ENCODE data around the gene KCNMA1.
A peak's percentile ranks its signal among the peaks of the same experiment; 100 is the strongest.

The KCNMA1 gene

GRCh38 chr10:77226853-77227565 is 410.6 kb downstream of the KCNMA1 start:
- DNase-seq (ENCODE audit: low read depth, low spot score), result no peak

- no peak for DNase-seq (ENCODE audit: low read depth, low spot score)
Measured at GRCh38 chr10:77226452-77226851, 411.2 kb downstream of the KCNMA1 start.

GRCh38 chr10:77226020-77226419 is 411.6 kb downstream of the KCNMA1 start:
- no peak for DNase-seq (ENCODE audit: low read depth, low spot score)

- DNase-seq (ENCODE audit: low read depth, low spot score), result no peak
Measured at GRCh38 chr10:77223526-77224460, 413.8 kb downstream of the KCNMA1 start.

- DNase-seq (ENCODE audit: low read depth, low spot score), result no peak
Measured at GRCh38 chr10:77220150-77220549, 417.5 kb downstream of the KCNMA1 start.

- no peak for DNase-seq (ENCODE audit: low read depth, low spot score)
Measured at GRCh38 chr10:77219046-77219445, 418.6 kb downstream of the KCNMA1 start.

GRCh38 chr10:77214799-77215198 is 422.8 kb downstream of the KCNMA1 start:
- no peak for DNase-seq (ENCODE audit: low read depth, low spot score)

GRCh38 chr10:77212632-77213031 is 425.0 kb downstream of the KCNMA1 start:
- no peak for DNase-seq (ENCODE audit: low read depth, low spot score)

GRCh38 chr10:77210645-77211044 is 427.0 kb downstream of the KCNMA1 start:
- DNase-seq (ENCODE audit: low read depth, low spot score), result no peak

GRCh38 chr10:77208684-77209256 is 428.8 kb downstream of the KCNMA1 start:
- no peak for DNase-seq (ENCODE audit: low read depth, low spot score)

- DNase-seq (ENCODE audit: low read depth, low spot score), result no peak
Measured at GRCh38 chr10:77207828-77208185, 429.8 kb downstream of the KCNMA1 start.

GRCh38 chr10:77207182-77207827 is 430.3 kb downstream of the KCNMA1 start:
- no peak for DNase-seq (ENCODE audit: low read depth, low spot score)

- no peak for DNase-seq (ENCODE audit: low read depth, low spot score)
Measured at GRCh38 chr10:77205135-77205534, 432.5 kb downstream of the KCNMA1 start.

GRCh38 chr10:77204171-77204570 is 433.4 kb downstream of the KCNMA1 start:
- DNase-seq (ENCODE audit: low read depth, low spot score), result no peak

GRCh38 chr10:77202857-77203256 is 434.8 kb downstream of the KCNMA1 start:
- DNase-seq (ENCODE audit: low read depth, low spot score), result no peak

GRCh38 chr10:77201135-77202106 is 436.2 kb downstream of the KCNMA1 start:
- no peak for DNase-seq (ENCODE audit: low read depth, low spot score)

- no peak for DNase-seq (ENCODE audit: low read depth, low spot score)
Measured at GRCh38 chr10:77197544-77197943, 440.1 kb downstream of the KCNMA1 start.

GRCh38 chr10:77196614-77197013 is 441.0 kb downstream of the KCNMA1 start:
- DNase-seq (ENCODE audit: low read depth, low spot score), result no peak

- DNase-seq (ENCODE audit: low read depth, low spot score), result peak; percentile 88
Measured at GRCh38 chr10:77195101-77195500, 442.5 kb downstream of the KCNMA1 start.

- DNase-seq (ENCODE audit: low read depth, low spot score), result no peak
Measured at GRCh38 chr10:77193001-77193400, 444.6 kb downstream of the KCNMA1 start.

GRCh38 chr10:77192402-77192801 is 445.2 kb downstream of the KCNMA1 start:
- no peak for DNase-seq (ENCODE audit: low read depth, low spot score)

Measured in astrocyte of the hippocampus (primary cell).